RWPE1 (cell line): ENCODE measurements around the gene RALA.

Source experiments
- CTCF ChIA-PET: fragments of 350-600 bp; sonication (Branson Sonifier 250); formaldehyde crosslinking; extraction: SDS; loops from one replicate; lab custom pipeline; 2021; lab: Yijun Ruan, JAX
- POLR2A ChIA-PET: fragments of 400-600 bp; formaldehyde crosslinking; extraction: SDS; loops from one replicate; lab custom pipeline; 2020; ENCODE audit warnings: antibody characterized with exemption; ENCODE audit not compliant: low non-redundant PET; lab: Yijun Ruan, JAX
- DNase-seq: peaks from one replicate; pipeline ENCODE4 v3.0.0; 2012; ENCODE audit warnings: low spot score
- H3K27ac ChIP-seq: fragments of 450-650 bp; 2 replicates; pipeline ENCODE4 v1.5.1; 2017
- CTCF ChIP-seq: fragments of 450-650 bp; conservative IDR thresholded peaks from 2 replicates; pipeline ENCODE4 v1.5.1; 2017; ENCODE audit warnings: low read depth, mild to moderate bottlenecking

Gene RALA

DNA sequence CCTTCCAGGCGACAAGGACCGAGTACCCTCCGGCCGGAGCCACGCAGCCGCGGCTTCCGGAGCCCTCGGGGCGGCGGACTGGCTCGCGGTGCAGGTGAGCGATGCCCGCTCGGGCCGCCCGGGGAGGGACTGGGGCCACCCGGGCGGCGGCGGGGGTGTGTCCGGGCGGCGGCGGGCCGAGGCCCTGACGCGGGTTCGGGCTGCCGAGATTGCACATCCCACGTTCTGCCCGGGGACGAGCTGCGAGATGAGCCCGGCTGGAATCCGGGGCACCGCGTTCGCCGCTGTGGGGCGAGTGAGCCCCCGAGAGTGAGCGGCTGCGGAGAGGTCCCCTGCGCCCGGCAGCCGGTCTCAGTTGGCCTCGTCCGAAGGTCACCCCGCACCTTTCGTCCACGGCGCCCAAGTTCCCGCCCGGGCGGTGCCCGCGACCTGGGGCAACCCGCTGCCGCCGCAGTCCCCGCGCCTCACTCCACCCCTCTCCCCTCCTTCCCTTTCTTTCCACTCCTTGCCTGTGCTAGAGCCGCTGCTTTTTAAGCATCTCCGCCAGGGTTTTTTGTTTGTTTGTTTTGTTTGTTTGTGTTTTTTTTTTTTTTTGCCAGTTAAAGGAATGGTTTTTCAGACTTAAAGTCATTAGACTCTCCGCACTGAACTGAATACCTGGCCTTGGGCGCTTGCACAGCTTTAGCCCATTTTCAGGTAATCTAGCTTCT lies 515 bp downstream of the RALA start:
- TF ChIP-seq CTCF: no peak
- peak overlapping the region; percentile 87 for H3K27ac ChIP-seq
- peak; percentile 54 for DNase-seq
- ChIA-PET POLR2A (interaction anchor here (0.9 to 1.3 kb wide), 2 partner anchors 109 to 124 kb away, joined by 3 to 10 read pairs; no protein-coding TSS in a partner anchor), CTCF (interaction anchor here (0.6 to 1.7 kb wide), 5 partner anchors 17 to 945 kb away, joined by 3 to 11 read pairs (median 4); no protein-coding TSS in a partner anchor)

DNA sequence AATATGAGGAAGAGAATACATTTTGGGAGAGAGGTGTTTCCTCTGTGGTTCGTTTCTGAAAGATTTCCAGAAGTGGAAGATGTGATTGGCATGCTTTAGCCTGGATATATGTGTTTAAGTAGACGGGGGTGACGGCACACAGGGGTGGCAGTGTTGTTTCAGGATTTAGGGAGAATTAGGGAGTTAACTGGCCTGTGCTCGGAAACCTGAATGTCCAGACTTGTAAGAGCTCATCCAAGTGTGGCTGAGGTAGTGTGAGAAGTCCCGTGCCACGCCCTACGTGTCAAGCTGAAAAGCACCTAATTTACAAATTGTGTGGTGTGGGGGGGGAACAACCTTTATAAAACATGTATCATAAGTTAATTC lies 1.1 kb downstream of the RALA start:
- ChIA-PET CTCF (interaction anchor here (0.8 to 1.7 kb wide), 3 partner anchors 44 to 122 kb away, joined by 3 to 11 read pairs (median 4); no protein-coding TSS in a partner anchor), POLR2A (interaction anchor here (0.9 to 1.3 kb wide), 2 partner anchors 108 to 123 kb away, joined by 3 to 10 read pairs; no protein-coding TSS in a partner anchor)
- H3K27ac ChIP-seq: peak overlapping the region; percentile 87
- TF ChIP-seq CTCF: peak; percentile 14; the same call in 1 of the 2 replicates
- peak; percentile 52 for DNase-seq

GRCh38 chr7:39624935-39625694 lies 1.7 kb downstream of the RALA start:
- POLR2A ChIA-PET: interaction anchor here (0.9 to 1.3 kb wide), 2 partner anchors 108 to 123 kb away, joined by 3 to 10 read pairs; no protein-coding TSS in a partner anchor
- DNase-seq: no peak
- no peak overlapping the region for H3K27ac ChIP-seq

GRCh38 chr7:39631736-39632308 lies 8.4 kb downstream of the RALA start:
- POLR2A ChIA-PET: no interaction called here

More at GRCh38 chr7:39624935-39625694, 1.7 kb downstream of the RALA start:
- no peak for TF ChIP-seq CTCF
- CTCF ChIA-PET: interaction anchor here (0.8 to 1.7 kb wide), 3 partner anchors 44 to 121 kb away, joined by 3 to 11 read pairs (median 4); no protein-coding TSS in a partner anchor

GRCh38 chr7:39633563-39634477 lies 10.4 kb downstream of the RALA start:
- TF ChIP-seq CTCF: no peak
- ChIA-PET POLR2A (no interaction called here), CTCF (no interaction called here)
- no peak overlapping the region for H3K27ac ChIP-seq
- no peak for DNase-seq

More at GRCh38 chr7:39631736-39632308, 8.4 kb downstream of the RALA start:
- DNase-seq: no peak
- no peak for TF ChIP-seq CTCF
- no peak overlapping the region for H3K27ac ChIP-seq
- CTCF ChIA-PET: interaction anchor here (0.7 kb wide), 1 partner anchor 16 kb away, joined by 4 read pairs; no protein-coding TSS in a partner anchor
